ENCODE measurements around the gene ZCRB1.

DNA sequence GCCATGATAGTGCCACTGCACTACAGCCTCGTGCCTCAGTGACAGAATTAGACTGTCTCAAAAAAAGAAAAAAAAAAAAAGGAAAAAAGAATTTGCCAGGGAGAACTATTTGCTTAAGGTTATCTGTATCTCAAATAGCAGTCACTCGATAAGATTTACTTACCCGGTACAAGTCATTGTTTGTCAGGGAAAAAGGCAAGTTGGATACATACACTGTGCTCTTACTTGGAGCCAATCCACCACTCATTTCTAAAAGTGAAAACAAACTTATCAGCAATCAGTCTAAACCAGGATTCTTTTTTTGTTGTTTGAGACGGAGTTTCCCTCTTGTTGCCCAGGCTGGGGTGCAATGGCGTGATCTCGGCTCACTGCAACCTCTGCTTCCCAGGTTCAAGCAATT, 2.0 kb downstream of the ZCRB1 start:
- TF ChIP-seq, protein P1, sequence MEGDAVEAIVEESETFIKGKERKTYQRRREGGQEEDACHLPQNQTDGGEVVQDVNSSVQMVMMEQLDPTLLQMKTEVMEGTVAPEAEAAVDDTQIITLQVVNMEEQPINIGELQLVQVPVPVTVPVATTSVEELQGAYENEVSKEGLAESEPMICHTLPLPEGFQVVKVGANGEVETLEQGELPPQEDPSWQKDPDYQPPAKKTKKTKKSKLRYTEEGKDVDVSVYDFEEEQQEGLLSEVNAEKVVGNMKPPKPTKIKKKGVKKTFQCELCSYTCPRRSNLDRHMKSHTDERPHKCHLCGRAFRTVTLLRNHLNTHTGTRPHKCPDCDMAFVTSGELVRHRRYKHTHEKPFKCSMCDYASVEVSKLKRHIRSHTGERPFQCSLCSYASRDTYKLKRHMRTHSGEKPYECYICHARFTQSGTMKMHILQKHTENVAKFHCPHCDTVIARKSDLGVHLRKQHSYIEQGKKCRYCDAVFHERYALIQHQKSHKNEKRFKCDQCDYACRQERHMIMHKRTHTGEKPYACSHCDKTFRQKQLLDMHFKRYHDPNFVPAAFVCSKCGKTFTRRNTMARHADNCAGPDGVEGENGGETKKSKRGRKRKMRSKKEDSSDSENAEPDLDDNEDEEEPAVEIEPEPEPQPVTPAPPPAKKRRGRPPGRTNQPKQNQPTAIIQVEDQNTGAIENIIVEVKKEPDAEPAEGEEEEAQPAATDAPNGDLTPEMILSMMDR (IDR thresholded peaks at IDR 0.05; ENCODE audit: low read length): no peak
- no peak for TF ChIP-seq EZH2 (IDR thresholded peaks at IDR 0.05; ENCODE audit: borderline replicate concordance, low read length)
